Measurements from ENCODE around the gene HEPHL1. TPM values are rescaled to one million over a fixed set of nuclear protein-coding genes. Genes with fewer than 3 reads are reported as not detected.

The HEPHL1 gene
- total and polyA plus RNA-seq, 2 experiments from 2014 or later = 0.07 to 0.21 TPM

DNA sequence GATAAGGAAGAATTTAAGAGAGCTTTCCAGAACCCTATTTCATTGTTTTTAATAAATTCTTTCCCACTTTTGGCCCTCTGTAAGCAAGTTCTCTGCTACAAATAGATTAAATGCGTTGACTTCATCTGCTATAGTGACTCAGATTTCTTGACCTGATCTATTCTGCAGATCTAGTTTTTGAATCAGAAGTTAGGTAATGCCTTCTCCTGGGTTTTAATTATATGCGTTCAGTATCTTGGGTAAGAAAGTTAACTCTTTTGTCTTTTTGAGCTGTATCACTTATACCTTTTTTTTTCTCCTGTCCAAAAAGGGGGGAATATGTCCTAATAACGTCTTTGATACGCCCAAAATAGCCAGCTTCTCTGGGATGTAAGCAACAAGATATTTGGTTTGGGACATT, 2.4 kb upstream of the HEPHL1 start (continued):
- TF ChIP-seq ZNF462 (CRISPR knock-in tag; IDR thresholded peaks at IDR 0.05) = no peak
- TF ChIP-seq, protein P1, sequence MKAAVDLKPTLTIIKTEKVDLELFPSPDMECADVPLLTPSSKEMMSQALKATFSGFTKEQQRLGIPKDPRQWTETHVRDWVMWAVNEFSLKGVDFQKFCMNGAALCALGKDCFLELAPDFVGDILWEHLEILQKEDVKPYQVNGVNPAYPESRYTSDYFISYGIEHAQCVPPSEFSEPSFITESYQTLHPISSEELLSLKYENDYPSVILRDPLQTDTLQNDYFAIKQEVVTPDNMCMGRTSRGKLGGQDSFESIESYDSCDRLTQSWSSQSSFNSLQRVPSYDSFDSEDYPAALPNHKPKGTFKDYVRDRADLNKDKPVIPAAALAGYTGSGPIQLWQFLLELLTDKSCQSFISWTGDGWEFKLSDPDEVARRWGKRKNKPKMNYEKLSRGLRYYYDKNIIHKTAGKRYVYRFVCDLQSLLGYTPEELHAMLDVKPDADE (IDR thresholded peaks at IDR 0.05) = no peak
- no peak for TF ChIP-seq EZH2 (IDR thresholded peaks at IDR 0.05; ENCODE audit: low read depth, unreplicated experiment)
- no peak for TF ChIP-seq STAT1 (IDR thresholded peaks at IDR 0.05; ENCODE audit: unreplicated experiment)
- TF ChIP-seq NANOG (IDR thresholded peaks at IDR 0.05; ENCODE audit: borderline replicate concordance) = no peak
- no peak for TF ChIP-seq POLR2AphosphoS5 (IDR thresholded peaks at IDR 0.05; ENCODE audit: low read depth)
- no peak for TF ChIP-seq JUNB (IDR thresholded peaks at IDR 0.05; ENCODE audit: unreplicated experiment)

DNA sequence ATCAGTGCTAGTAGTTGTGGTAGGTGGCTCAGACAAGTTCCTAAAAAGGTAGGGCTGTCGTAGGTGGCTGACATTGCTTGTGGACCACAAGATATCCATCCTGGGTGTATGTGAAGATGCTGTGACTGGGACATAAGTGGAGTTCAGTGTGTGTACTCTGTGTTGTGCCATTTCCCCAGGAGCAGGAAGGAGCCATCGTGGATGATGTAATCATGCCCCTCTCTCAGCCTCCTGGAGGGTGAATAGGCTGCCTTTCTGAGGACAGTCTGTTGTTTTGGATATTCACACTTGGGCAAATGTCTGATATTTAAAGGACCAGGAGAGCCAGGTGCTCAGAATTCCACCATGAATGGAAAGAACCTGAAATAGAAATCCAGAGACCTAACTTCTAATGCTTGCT, 2.7 kb downstream of the HEPHL1 start:
- H3K36me3 Mint-ChIP-seq (ENCODE audit: low read depth) = 0 out of 3 replicates have a peak, but pooled peaks cover 3% of the 10 kb centered on the region
- H3K4me1 Mint-ChIP-seq = peaks cover 6% of the 10 kb centered on the region; the same call in 2 of the 3 replicates
- peaks cover 5% of the 10 kb centered on the region; the same call in 1 of the 2 replicates for H3K9me2 ChIP-seq (ENCODE audit: insufficient read depth)
- DNase-seq (ENCODE audit: low spot score) (no peak), ATAC-seq (no peak)
- H3K27ac ChIP-seq (ENCODE audit: low read depth) = no peak overlapping the region
- no peaks in the 10 kb centered on the region for H3F3A ChIP-seq (replicated peaks; ENCODE audit: low read depth)
- H3K27me3 ChIP-seq (ENCODE audit: insufficient read depth) = no peaks in the 10 kb centered on the region
- no peak overlapping the region for H3K4me2 ChIP-seq
- no peaks in the 10 kb centered on the region for H3K4me1 ChIP-seq (ENCODE audit: insufficient read depth)
- H2AFZ ChIP-seq = 0 out of 2 replicates have a peak overlapping the region, but pooled peaks have one; percentile 21
- H3K4me3 Mint-ChIP-seq = no peak overlapping the region
- peaks cover 9% of the 10 kb centered on the region; the same call in 1 of the 3 replicates for H3K9me3 Mint-ChIP-seq
- H3K27me3 Mint-ChIP-seq (ENCODE audit: insufficient read depth, low read depth, poor library complexity) = no peaks in the 10 kb centered on the region
- H3K27ac Mint-ChIP-seq = no peak overlapping the region
- H3K79me2 ChIP-seq (replicated peaks; ENCODE audit: insufficient read depth) = no peaks in the 10 kb centered on the region
- H4K20me1 ChIP-seq (replicated peaks; ENCODE audit: insufficient read depth) = no peaks in the 10 kb centered on the region
- no peak overlapping the region for H3K4me3 ChIP-seq
- no peaks in the 10 kb centered on the region; the same call in 1 of the 2 replicates for H3K36me3 ChIP-seq (ENCODE audit: insufficient read depth)
- TF ChIP-seq STAT1 (IDR thresholded peaks at IDR 0.05; ENCODE audit: unreplicated experiment) (no peak), JUNB (IDR thresholded peaks at IDR 0.05; ENCODE audit: unreplicated experiment) (no peak), NANOG (IDR thresholded peaks at IDR 0.05; ENCODE audit: borderline replicate concordance) (no peak), CREB1 (CRISPR knock-in tag; IDR thresholded peaks at IDR 0.05; ENCODE audit: low read depth) (no peak)
- TF ChIP-seq, protein P1 (IDR thresholded peaks at IDR 0.05) = no peak
